Astrocyte (in vitro differentiated cells and primary cell): ENCODE results near the gene OPRD1. TPM values are rescaled to one million over a fixed set of nuclear protein-coding genes. Genes with fewer than 3 reads are reported as not detected.

Experiments used
- DNase-seq: peaks from one replicate; pipeline ENCODE4 v3.0.0-alpha.2; 2010; ENCODE audit warnings: low read depth
- FAIRE-seq: peaks from 2 replicates; lab custom pipeline; 2011; peaks lifted over from hg19 to GRCh38; lab: Jason Lieb, UNC
- H2AFZ ChIP-seq: 2 replicates; pipeline ENCODE4 v1.6.0; 2012; ENCODE audit warnings: low read depth, low read length, inconsistent platforms
- H3K27ac ChIP-seq: 2 replicates; pipeline ENCODE4 v1.5.1; 2011; ENCODE audit warnings: low read depth, low read length, inconsistent platforms
- H3K27me3 ChIP-seq: 2 replicates; pipeline ENCODE4 v1.6.0; 2011; ENCODE audit warnings: low read length, inconsistent platforms; ENCODE audit not compliant: insufficient read depth
- H3K36me3 ChIP-seq: 2 replicates; pipeline ENCODE4 v1.5.1; 2011; ENCODE audit warnings: low read length, inconsistent platforms; ENCODE audit not compliant: insufficient read depth
- H3K4me1 ChIP-seq: 2 replicates; pipeline ENCODE4 v1.5.1; 2011; ENCODE audit warnings: low read length, inconsistent platforms; ENCODE audit not compliant: insufficient read depth
- H3K4me2 ChIP-seq: 2 replicates; pipeline ENCODE4 v1.6.0; 2012; ENCODE audit warnings: low read length, inconsistent platforms
- H3K4me3 ChIP-seq: 2 replicates; pipeline ENCODE4 v1.5.1; 2011; ENCODE audit warnings: low read depth, mild to moderate bottlenecking, low read length, inconsistent platforms; ENCODE audit not compliant: insufficient read depth
- H3K79me2 ChIP-seq: 2 replicates; pipeline ENCODE4 v1.6.0; 2012; ENCODE audit warnings: mild to moderate bottlenecking, low read length, inconsistent platforms; ENCODE audit not compliant: insufficient read depth
- H3K9ac ChIP-seq: 2 replicates; pipeline ENCODE4 v1.6.0; 2012; ENCODE audit warnings: mild to moderate bottlenecking, low read length, inconsistent platforms
- H3K9me3 ChIP-seq: 2 replicates; pipeline ENCODE4 v1.5.1; 2012; ENCODE audit warnings: low read depth, mild to moderate bottlenecking, low read length, inconsistent platforms; ENCODE audit not compliant: insufficient read depth
- H4K20me1 ChIP-seq: 2 replicates; pipeline ENCODE4 v1.6.0; 2012; ENCODE audit warnings: low read length, inconsistent platforms; ENCODE audit not compliant: insufficient read depth
- H3K27ac Mint-ChIP-seq: one replicate; pipeline ENCODE4 v1.8.0; 2021; ENCODE audit warnings: mild to moderate bottlenecking, mixed read lengths; ENCODE audit not compliant: unreplicated experiment
- H3K27me3 Mint-ChIP-seq: one replicate; pipeline ENCODE4 v1.8.0; 2021; ENCODE audit warnings: low read depth, mixed read lengths; ENCODE audit not compliant: unreplicated experiment
- H3K36me3 Mint-ChIP-seq: one replicate; pipeline ENCODE4 v1.8.0; 2021; ENCODE audit warnings: low read depth, mixed read lengths; ENCODE audit not compliant: unreplicated experiment
- H3K4me1 Mint-ChIP-seq: one replicate; pipeline ENCODE4 v1.8.0; 2021; ENCODE audit warnings: low read depth, mixed read lengths; ENCODE audit not compliant: unreplicated experiment
- H3K4me3 Mint-ChIP-seq: one replicate; pipeline ENCODE4 v1.8.0; 2021; ENCODE audit warnings: mild to moderate bottlenecking, moderate library complexity, mixed read lengths; ENCODE audit not compliant: unreplicated experiment
- H3K9me3 Mint-ChIP-seq: one replicate; pipeline ENCODE4 v1.8.0; 2021; ENCODE audit warnings: mild to moderate bottlenecking, mixed read lengths; ENCODE audit not compliant: unreplicated experiment
- CTCF ChIP-seq: IDR thresholded peaks from 2 replicates; pipeline ENCODE4 v1.5.1; 2011; ENCODE audit warnings: low read depth, mild to moderate bottlenecking, inconsistent platforms, low read length, moderate library complexity; ENCODE audit not compliant: insufficient read depth
- EZH2 ChIP-seq: IDR thresholded peaks from 2 replicates; pipeline ENCODE4 v1.6.1; 2012; ENCODE audit warnings: mild to moderate bottlenecking, low read length, inconsistent platforms; ENCODE audit not compliant: insufficient read depth
- total RNA-seq: library from RNA; stranded (reverse); gene quantifications from 2 replicates; pipeline ENCODE4 v1.2.1, GENCODE V29; 2021

The OPRD1 gene
- total RNA-seq, 1 donor from 2014 or later = 1.2 TPM

- FAIRE-seq (no peak), DNase-seq (no peak)
- no peak for TF ChIP-seq CTCF
- Histone ChIP-seq H3K4me3 (no peak overlapping the region), H3K27ac (no peak overlapping the region), H3K9me3 (no peaks in the 10 kb centered on the region), H3K9ac (no peak overlapping the region), H4K20me1 (no peaks in the 10 kb centered on the region), H2AFZ (no peak overlapping the region), H3K4me2 (no peak overlapping the region), H3K36me3 (no peaks in the 10 kb centered on the region), H3K4me1 (no peaks in the 10 kb centered on the region), H3K79me2 (no peaks in the 10 kb centered on the region), H3K27me3 (peaks cover 9% of the 10 kb centered on the region)
- Mint-ChIP-seq H3K4me3 (no peak overlapping the region), H3K27me3 (peaks cover 9% of the 10 kb centered on the region), H3K4me1 (peaks cover 10% of the 10 kb centered on the region), H3K9me3 (no peaks in the 10 kb centered on the region), H3K27ac (peak overlapping the region; percentile 50), H3K36me3 (peaks cover 2% of the 10 kb centered on the region)
These were observed 43.1 kb downstream of the OPRD1 start for GRCh38 chr1:28855046-28855445.

- Mint-ChIP-seq H3K4me3 (no peak overlapping the region), H3K9me3 (no peaks in the 10 kb centered on the region), H3K27me3 (peaks cover 9% of the 10 kb centered on the region), H3K4me1 (peaks cover 10% of the 10 kb centered on the region), H3K36me3 (peaks cover 2% of the 10 kb centered on the region), H3K27ac (no peak overlapping the region)
- H2AFZ ChIP-seq = no peak overlapping the region
- no peak overlapping the region for H3K9ac ChIP-seq
- no peaks in the 10 kb centered on the region for H3K36me3 ChIP-seq
- no peaks in the 10 kb centered on the region for H3K9me3 ChIP-seq
- H3K27ac ChIP-seq = no peak overlapping the region
- no peaks in the 10 kb centered on the region for H4K20me1 ChIP-seq
- no peaks in the 10 kb centered on the region for H3K4me1 ChIP-seq
- TF ChIP-seq EZH2 (no peak), CTCF (no peak)
- DNase-seq = no peak
- H3K79me2 ChIP-seq = no peaks in the 10 kb centered on the region
- H3K27me3 ChIP-seq = peaks cover 9% of the 10 kb centered on the region
- no peak overlapping the region for H3K4me3 ChIP-seq
- no peak overlapping the region for H3K4me2 ChIP-seq
- FAIRE-seq = no peak
These were observed 43.5 kb downstream of the OPRD1 start for GRCh38 chr1:28855469-28855951.

GRCh38 chr1:28855969-28856368 lies 44.0 kb downstream of the OPRD1 start:
- no peak for FAIRE-seq
- no peak overlapping the region for H3K4me3 Mint-ChIP-seq
- H3K9ac ChIP-seq = no peak overlapping the region
- peaks cover 10% of the 10 kb centered on the region for H3K4me1 Mint-ChIP-seq
- H3K36me3 ChIP-seq = no peaks in the 10 kb centered on the region
- no peak overlapping the region for H3K4me3 ChIP-seq
- no peaks in the 10 kb centered on the region for H3K79me2 ChIP-seq
- DNase-seq = no peak
- no peak overlapping the region for H3K27ac Mint-ChIP-seq
- no peak for TF ChIP-seq CTCF
- TF ChIP-seq EZH2 = no peak
- H2AFZ ChIP-seq = no peak overlapping the region
- no peaks in the 10 kb centered on the region for H3K9me3 Mint-ChIP-seq
- H3K4me1 ChIP-seq = no peaks in the 10 kb centered on the region
- peaks cover 11% of the 10 kb centered on the region for H3K27me3 Mint-ChIP-seq
- H3K9me3 ChIP-seq = no peaks in the 10 kb centered on the region
- H3K27me3 ChIP-seq = peaks cover 9% of the 10 kb centered on the region
- H3K27ac ChIP-seq = no peak overlapping the region
- no peaks in the 10 kb centered on the region for H4K20me1 ChIP-seq
- peaks cover 2% of the 10 kb centered on the region for H3K36me3 Mint-ChIP-seq
- H3K4me2 ChIP-seq = no peak overlapping the region
